Keratinocyte (primary cell): ENCODE results near the gene HIKESHI. TPM values are rescaled to one million over a fixed set of nuclear protein-coding genes. Genes with fewer than 3 reads are reported as not detected.

ENCODE experiments used
- DNase-seq: peaks from one replicate; pipeline ENCODE4 v3.0.0-alpha.2; 2011; ENCODE audit warnings: low read depth, missing footprints, low spot score
- FAIRE-seq: peaks from 2 replicates; lab custom pipeline; 2011; peaks lifted over from hg19 to GRCh38; lab: Jason Lieb, UNC
- H2AFZ ChIP-seq: 2 replicates; pipeline ENCODE4 v1.6.0; 2012; ENCODE audit warnings: low read length, control low read depth, inconsistent platforms; ENCODE audit not compliant: control insufficient read depth
- H3K27ac ChIP-seq: 2 replicates; pipeline ENCODE4 v1.5.1; 2011; ENCODE audit warnings: low read length; ENCODE audit not compliant: control insufficient read depth, insufficient read depth
- H3K27me3 ChIP-seq: 3 replicates; pipeline ENCODE4 v1.6.0; 2011; ENCODE audit warnings: low read length; ENCODE audit not compliant: control insufficient read depth, insufficient read depth; ENCODE audit errors: extremely low read depth
- H3K36me3 ChIP-seq, 2 experiments: 2 replicates in 1 of 2; 3 replicates in 1 of 2; pipeline ENCODE4 v1.5.1; 2011; ENCODE audit warnings: low read length in 2 of 2, mild to moderate bottlenecking in 1 of 2; ENCODE audit not compliant: control insufficient read depth in 2 of 2, insufficient read depth in 2 of 2; ENCODE audit errors: extremely low read depth in 1 of 2
- H3K4me1 ChIP-seq: 3 replicates; pipeline ENCODE4 v1.5.1; 2011; ENCODE audit warnings: low read length; ENCODE audit not compliant: control insufficient read depth, insufficient read depth; ENCODE audit errors: extremely low read depth
- H3K4me2 ChIP-seq: 3 replicates; pipeline ENCODE4 v1.6.0; 2011; ENCODE audit warnings: low read depth, low read length; ENCODE audit not compliant: control insufficient read depth, insufficient read depth; ENCODE audit errors: extremely low read depth
- H3K4me3 ChIP-seq, 3 experiments: fragments of 200-600 bp in 1 of 3; sonication (generic) in 1 of 3; 2 replicates in 2 of 3; 3 replicates in 1 of 3; pipeline ENCODE4 v1.5.1; 2011 to 2016; ENCODE audit warnings: low read length in 3 of 3, mild to moderate bottlenecking in 3 of 3, control low read depth in 2 of 3, inconsistent platforms in 1 of 3, low read depth in 1 of 3, mixed read lengths in 1 of 3, mixed run types in 1 of 3, moderate library complexity in 1 of 3; ENCODE audit not compliant: control insufficient read depth in 2 of 3, insufficient read depth in 2 of 3; ENCODE audit errors: extremely low read depth in 1 of 3
- H3K79me2 ChIP-seq: 2 replicates; pipeline ENCODE4 v1.6.0; 2012; ENCODE audit warnings: low read length; ENCODE audit not compliant: control insufficient read depth, insufficient read depth
- H3K9ac ChIP-seq: 3 replicates; pipeline ENCODE4 v1.6.0; 2011; ENCODE audit warnings: low read length; ENCODE audit not compliant: control insufficient read depth, insufficient read depth; ENCODE audit errors: extremely low read depth
- H3K9me1 ChIP-seq: 3 replicates; pipeline ENCODE4 v1.6.0; 2011; ENCODE audit warnings: low read length; ENCODE audit not compliant: control insufficient read depth, insufficient read depth; ENCODE audit errors: extremely low read depth
- H3K9me3 ChIP-seq: 2 replicates; pipeline ENCODE4 v1.5.1; 2012; ENCODE audit warnings: low read depth, low read length; ENCODE audit not compliant: control insufficient read depth
- H4K20me1 ChIP-seq: 3 replicates; pipeline ENCODE4 v1.6.0; 2011; ENCODE audit warnings: low read length; ENCODE audit not compliant: control insufficient read depth, insufficient read depth; ENCODE audit errors: extremely low read depth
- EZH2 ChIP-seq: IDR thresholded peaks from one replicate; pipeline ENCODE4 v1.6.1; 2012; ENCODE audit warnings: inconsistent platforms, mild to moderate bottlenecking, low read length, moderate library complexity
- dilution Hi-C: fragments of 300-500 bp; cut with MboI; formaldehyde crosslinking; loops from one replicate; pipeline ENCODE4 v1.7.0; 2020; ENCODE audit warnings: low sequenced_read_pairs; ENCODE audit not compliant: extremely low pct_ligation_motif_present
- polyA plus RNA-seq, 5 experiments: library from polyadenylated mRNA; depleted of rRNA in 3 of 5; stranded (reverse) in 3 of 5; stranded (forward) in 1 of 5; unstranded in 1 of 5; fragments of >200 nt; gene quantifications; 1 replicate in 1 of 5; 2 replicates in 3 of 5; 3 replicates in 1 of 5; pipeline versions ENCODE4 v1.2.1 to v1.2.3, GENCODE V29; 2011 to 2012; ENCODE audit warnings: missing spikeins in 2 of 5, low read depth in 1 of 5, low replicate concordance in 1 of 5
- TF ChIP-seq, protein P1 (sequence below), 3 experiments: IDR thresholded peaks in 1 of 3; conservative IDR thresholded peaks in 1 of 3; optimal IDR thresholded peaks in 1 of 3; 2 replicates in 2 of 3; 3 replicates in 1 of 3; pipeline versions ENCODE3 to v1.5.1; 2011; ENCODE audit warnings: low read length in 3 of 3, mild to moderate bottlenecking in 3 of 3, moderate library complexity in 2 of 3, control low read depth in 1 of 3, inconsistent platforms in 1 of 3; ENCODE audit not compliant: insufficient read depth in 2 of 3; ENCODE audit errors: extremely low read depth in 1 of 3

HIKESHI gene
- polyA plus RNA-seq, 1 donor (not counting 4 experiments of a cell fraction or from before 2014, with no cell fraction given): 89.4 TPM

DNA sequence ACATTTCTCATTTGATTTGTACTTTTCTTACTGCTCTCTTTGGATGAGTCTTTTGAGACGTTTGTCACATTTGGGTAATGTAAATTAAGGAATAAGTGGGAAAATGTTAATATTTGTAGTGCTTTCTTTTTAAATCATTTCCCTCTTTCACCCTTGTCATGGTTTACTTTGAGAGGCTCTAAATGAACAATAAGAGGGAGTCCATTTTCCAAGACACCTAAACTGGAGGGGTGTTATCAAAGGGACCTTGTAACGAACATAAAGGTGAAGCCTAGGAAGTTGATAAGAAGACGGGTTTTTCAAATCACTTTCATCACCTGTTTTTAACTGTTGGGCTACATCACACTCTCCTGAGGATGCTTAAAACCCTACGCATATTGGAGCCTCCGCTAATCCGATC, 45.4 kb upstream of the HIKESHI start:
- peaks cover 0 to 5% of the 10 kb centered on the region in 2 experiments for H3K36me3 ChIP-seq
- H3K9me3 ChIP-seq: no peaks in the 10 kb centered on the region
- dilution Hi-C loops: no loop called here
- no peak overlapping the region for H3K27ac ChIP-seq
- H3K4me2 ChIP-seq: no peak overlapping the region
- H3K9ac ChIP-seq: no peak overlapping the region
- no peaks in the 10 kb centered on the region for H3K9me1 ChIP-seq
- no peaks in the 10 kb centered on the region for H4K20me1 ChIP-seq
- H2AFZ ChIP-seq: no peak overlapping the region
- H3K79me2 ChIP-seq: peaks cover 28% of the 10 kb centered on the region
- H3K27me3 ChIP-seq: no peaks in the 10 kb centered on the region
- DNase-seq (no peak), FAIRE-seq (no peak)
- TF ChIP-seq EZH2: no peak
- TF ChIP-seq, protein P1, sequence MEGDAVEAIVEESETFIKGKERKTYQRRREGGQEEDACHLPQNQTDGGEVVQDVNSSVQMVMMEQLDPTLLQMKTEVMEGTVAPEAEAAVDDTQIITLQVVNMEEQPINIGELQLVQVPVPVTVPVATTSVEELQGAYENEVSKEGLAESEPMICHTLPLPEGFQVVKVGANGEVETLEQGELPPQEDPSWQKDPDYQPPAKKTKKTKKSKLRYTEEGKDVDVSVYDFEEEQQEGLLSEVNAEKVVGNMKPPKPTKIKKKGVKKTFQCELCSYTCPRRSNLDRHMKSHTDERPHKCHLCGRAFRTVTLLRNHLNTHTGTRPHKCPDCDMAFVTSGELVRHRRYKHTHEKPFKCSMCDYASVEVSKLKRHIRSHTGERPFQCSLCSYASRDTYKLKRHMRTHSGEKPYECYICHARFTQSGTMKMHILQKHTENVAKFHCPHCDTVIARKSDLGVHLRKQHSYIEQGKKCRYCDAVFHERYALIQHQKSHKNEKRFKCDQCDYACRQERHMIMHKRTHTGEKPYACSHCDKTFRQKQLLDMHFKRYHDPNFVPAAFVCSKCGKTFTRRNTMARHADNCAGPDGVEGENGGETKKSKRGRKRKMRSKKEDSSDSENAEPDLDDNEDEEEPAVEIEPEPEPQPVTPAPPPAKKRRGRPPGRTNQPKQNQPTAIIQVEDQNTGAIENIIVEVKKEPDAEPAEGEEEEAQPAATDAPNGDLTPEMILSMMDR (optimal IDR thresholded peaks at IDR 0.05 in 1 of 3, IDR thresholded peaks at IDR 0.05 in 1 of 3, conservative IDR thresholded peaks at IDR 0.05 in 1 of 3; ENCODE audit: extremely low read depth in 1 of 3, insufficient read depth in 2 of 3, low read length in 3 of 3): no peak
- no peak overlapping the region for H3K4me3 ChIP-seq
- no peaks in the 10 kb centered on the region for H3K4me1 ChIP-seq

DNA sequence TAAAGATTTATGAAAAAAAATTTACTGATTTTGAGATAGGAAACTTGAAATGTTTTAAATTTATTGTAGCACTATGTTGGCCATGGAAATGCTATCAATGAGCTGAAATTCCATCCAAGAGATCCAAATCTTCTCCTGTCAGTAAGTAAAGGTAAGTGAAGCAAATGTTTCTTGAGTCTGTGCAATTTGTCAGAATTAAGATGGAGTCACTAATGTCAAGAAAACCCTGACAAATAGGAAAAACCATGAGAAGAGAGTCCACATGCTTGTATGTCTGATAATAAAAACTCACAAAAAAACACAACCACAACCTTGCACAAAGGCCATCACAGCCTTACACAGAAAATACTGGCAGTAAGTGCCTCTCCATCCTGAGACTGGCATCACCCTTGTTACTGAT, 44.6 kb upstream of the HIKESHI start:
- DNase-seq: no peak
- H3K4me2 ChIP-seq: no peak overlapping the region
- H3K4me3 ChIP-seq: no peak overlapping the region
- H3K79me2 ChIP-seq: peaks cover 20% of the 10 kb centered on the region
- H3K9ac ChIP-seq: no peak overlapping the region
- no peaks in the 10 kb centered on the region for H3K9me1 ChIP-seq
- no peaks in the 10 kb centered on the region for H3K27me3 ChIP-seq
- H3K9me3 ChIP-seq: no peaks in the 10 kb centered on the region
- TF ChIP-seq, protein P1 (optimal IDR thresholded peaks at IDR 0.05 in 1 of 3, IDR thresholded peaks at IDR 0.05 in 1 of 3, conservative IDR thresholded peaks at IDR 0.05 in 1 of 3; ENCODE audit: extremely low read depth in 1 of 3, insufficient read depth in 2 of 3, low read length in 3 of 3): no peak
- TF ChIP-seq EZH2: no peak
- H3K4me1 ChIP-seq: no peaks in the 10 kb centered on the region
- no peak overlapping the region for H3K27ac ChIP-seq
- FAIRE-seq: no peak
- H3K36me3 ChIP-seq: peaks cover 0 to 7% of the 10 kb centered on the region in 2 experiments
- dilution Hi-C loops: no loop called here
- no peaks in the 10 kb centered on the region for H4K20me1 ChIP-seq
- H2AFZ ChIP-seq: no peak overlapping the region
